HL-60/S4 treated with phorbol 12-myristate 13-acetate at 8.2 ng/mL for 4 days and 3 days (cell line): ENCODE data around the gene RUSC1.
"Not testable (repeated sequence)": the region's sequence is repeated elsewhere in the genome, so short reads cannot be mapped to it uniquely, and the experiment has no call there.

Experiments used
- in situ Hi-C: fragments of 300-500 bp; cut with MboI; formaldehyde crosslinking; loops from 2 replicates; pipeline ENCODE4 v1.15.0; 2022; ENCODE audit warnings: low sequenced_read_pairs

Gene RUSC1

GRCh38 chr1:155320661-155321617 lies at the start of gene RUSC1:
Gene RUSC1 (plus strand): TSS chr1:155320894. CDS start chr1:155321774, 880 bp downstream.
- in situ Hi-C loops, result no loop called here

- in situ Hi-C loops, result no loop called here
Measured at GRCh38 chr1:155272466-155273342, 48.0 kb upstream of the RUSC1 start.

GRCh38 chr1:155273343-155274245 lies 47.1 kb upstream of the RUSC1 start, which contains the start of gene CLK2:
Gene CLK2 (minus strand): TSS chr1:155273504. CDS start chr1:155270977, 2,527 bp downstream.
- in situ Hi-C loops, result no loop called here

- in situ Hi-C loops, result no loop called here
Measured at GRCh38 chr1:155277070-155277901, 43.4 kb upstream of the RUSC1 start, which contains the start of gene HCN3. Gene HCN3 (plus strand): TSS chr1:155277463. CDS start chr1:155277591, 128 bp downstream.

GRCh38 chr1:155277902-155278688 lies 42.6 kb upstream of the RUSC1 start:
- in situ Hi-C loops, result no loop called here

- in situ Hi-C loops, result no loop called here
Measured at GRCh38 chr1:155278689-155279160, 42.0 kb upstream of the RUSC1 start.

GRCh38 chr1:155279268-155279667 lies 41.4 kb upstream of the RUSC1 start:
- in situ Hi-C loops, result no loop called here

GRCh38 chr1:155282488-155283091 lies 38.1 kb upstream of the RUSC1 start:
- in situ Hi-C loops, result no loop called here

GRCh38 chr1:155284476-155284875 lies 36.2 kb upstream of the RUSC1 start:
- in situ Hi-C loops, result no loop called here

- in situ Hi-C loops, result no loop called here
Measured at GRCh38 chr1:155285063-155285462, 35.6 kb upstream of the RUSC1 start.

GRCh38 chr1:155285631-155286044 lies 35.1 kb upstream of the RUSC1 start:
- in situ Hi-C loops, result no loop called here

GRCh38 chr1:155286544-155286943 lies 34.1 kb upstream of the RUSC1 start:
- in situ Hi-C loops, result no loop called here

GRCh38 chr1:155287987-155288543 lies 32.6 kb upstream of the RUSC1 start:
- in situ Hi-C loops, result no loop called here

GRCh38 chr1:155291006-155291405 lies 29.7 kb upstream of the RUSC1 start:
- in situ Hi-C loops, result not testable (repeated sequence)

GRCh38 chr1:155293086-155293749 lies 27.5 kb upstream of the RUSC1 start:
- in situ Hi-C loops, result no loop called here

- in situ Hi-C loops, result no loop called here
Measured at GRCh38 chr1:155294520-155295182, 26.0 kb upstream of the RUSC1 start.
